A549 treated with GW870086 at 1 μM for 4 hours (cell line): ENCODE data around the gene STAT5A. TPM values are rescaled to one million over a fixed set of nuclear protein-coding genes. Genes with fewer than 3 reads are reported as not detected.

Source experiments
- total RNA-seq: library from RNA; stranded (reverse); fragments of 200-300 nt; extraction: Qiagen RNA extraction; gene quantifications from 5 replicates; pipeline ENCODE4 v1.2.3, GENCODE V29; 2022; ENCODE audit warnings: low read depth

Gene STAT5A
- 5.3 to 7.8 TPM (median 5.6 TPM) in 5 replicates for total RNA-seq

DNA sequence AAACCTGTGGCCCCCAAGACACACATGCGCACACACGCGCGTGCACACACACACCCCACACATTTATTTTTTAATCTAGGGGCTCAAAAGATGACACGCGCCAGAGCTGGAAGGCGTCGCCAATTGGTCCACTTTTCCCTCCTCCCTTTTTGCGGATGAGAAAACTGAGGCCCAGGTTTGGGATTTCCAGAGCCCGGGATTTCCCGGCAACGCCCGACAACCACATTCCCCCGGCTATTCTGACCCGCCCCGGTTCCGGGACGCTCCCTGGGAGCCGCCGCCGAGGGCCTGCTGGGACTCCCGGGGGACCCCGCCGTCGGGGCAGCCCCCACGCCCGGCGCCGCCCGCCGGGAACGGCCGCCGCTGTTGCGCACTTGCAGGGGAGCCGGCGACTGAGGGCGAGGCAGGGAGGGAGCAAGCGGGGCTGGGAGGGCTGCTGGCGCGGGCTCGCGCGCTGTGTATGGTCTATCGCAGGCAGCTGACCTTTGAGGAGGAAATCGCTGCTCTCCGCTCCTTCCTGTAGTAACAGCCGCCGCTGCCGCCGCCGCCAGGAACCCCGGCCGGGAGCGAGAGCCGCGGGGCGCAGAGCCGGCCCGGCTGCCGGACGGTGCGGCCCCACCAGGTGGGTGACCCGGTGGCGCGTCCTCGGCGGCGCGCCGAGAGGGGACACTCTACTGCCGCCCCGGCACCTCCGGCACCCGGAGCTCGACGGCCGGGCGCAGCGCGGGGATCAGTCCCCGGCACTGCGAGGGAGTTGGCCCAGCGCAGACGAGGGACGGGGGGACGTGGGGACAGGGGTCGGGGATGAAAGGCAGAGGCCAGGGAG lies at the start of gene STAT5A:
TSS of gene STAT5A (plus strand) at position 522 of the 826 bp plus-strand sequence. CDS start 914 bp downstream, outside the sequence.

DNA sequence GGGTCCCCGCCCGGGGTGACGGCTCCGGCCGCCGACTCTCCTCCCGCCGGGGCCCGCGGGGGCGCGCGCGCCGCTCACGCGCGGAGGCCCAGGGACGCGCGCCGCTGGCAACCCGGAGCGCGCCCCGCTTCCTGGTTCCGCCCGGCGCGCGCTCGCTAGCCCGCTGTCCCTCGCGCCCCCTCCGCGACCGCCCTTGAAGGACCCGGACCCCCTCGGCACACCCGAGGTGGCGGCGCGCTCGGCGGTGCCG lies 12.0 kb upstream of the STAT5A start, which contains the start of gene STAT5B:
TSS of gene STAT5B (minus strand) at position 33 of the 250 bp plus-strand sequence. CDS start 44,264 bp downstream, outside the sequence.

Other genes starting within 250 kb of the STAT5A start
- gene C17orf113, start 237.9 kb upstream of the STAT5A start, total RNA-seq: 0.48 to 0.94 TPM (median 0.69 TPM) in 5 replicates
- 0.14 to 0.32 TPM (median 0.27 TPM) in 4 of 5 replicates, not detected in the other for gene ZNF385C, start 190.0 kb upstream of the STAT5A start, total RNA-seq
- gene DHX58, start 175.8 kb upstream of the STAT5A start, total RNA-seq: 0.18 to 0.69 TPM (median 0.51 TPM) in 5 replicates
- 36.5 to 47.8 TPM (median 45.1 TPM) in 5 replicates for gene KAT2A, start 167.1 kb upstream of the STAT5A start, total RNA-seq
- 0.08 TPM in 1 of 5 replicates, not detected in the others for gene HSPB9, start 165.7 kb upstream of the STAT5A start, total RNA-seq
- gene RAB5C, start 133.5 kb upstream of the STAT5A start, total RNA-seq: 222 to 266 TPM (median 257 TPM) in 5 replicates
- 0.25 to 0.39 TPM (median 0.29 TPM) in 5 replicates for gene KCNH4, start 107.4 kb upstream of the STAT5A start, total RNA-seq
- not detected in 5 replicates for gene HCRT, start 103.0 kb upstream of the STAT5A start, total RNA-seq
- gene GHDC, start 94.0 kb upstream of the STAT5A start, total RNA-seq: 18.2 to 22.2 TPM (median 18.6 TPM) in 5 replicates
- gene STAT5B, start 12.1 kb upstream of the STAT5A start, total RNA-seq: 20.8 to 28.8 TPM (median 27.5 TPM) in 5 replicates
- 69.4 to 84.9 TPM (median 81.2 TPM) in 5 replicates for gene STAT3, start 99.9 kb downstream of the STAT5A start, total RNA-seq
- gene CAVIN1, start 134.8 kb downstream of the STAT5A start, total RNA-seq: 377 to 438 TPM (median 432 TPM) in 5 replicates
- 33.4 to 44.5 TPM (median 40.8 TPM) in 5 replicates for gene ATP6V0A1, start 170.4 kb downstream of the STAT5A start, total RNA-seq
- gene NAGLU, start 247.7 kb downstream of the STAT5A start, total RNA-seq: 31.6 to 46.5 TPM (median 43.8 TPM) in 5 replicates